Vagina (tissue), 2 donors: ENCODE measurements around the gene FXN. TPM values are rescaled to one million over a fixed set of nuclear protein-coding genes. Genes with fewer than 3 reads are reported as not detected.
A peak's percentile ranks its signal among the peaks of the same experiment; 100 is the strongest.

ENCODE experiments used
- DNase-seq, 2 donors: peaks; one replicate each; pipeline ENCODE4 v3.0.0-alpha.2; 2017; ENCODE audit errors: extremely low spot score in 2 of 2
- H3K27ac ChIP-seq: fragments of 200-600 bp; sonication (generic); one replicate; pipeline ENCODE4 v1.5.1; 2019
- H3K27me3 ChIP-seq: fragments of 200-600 bp; sonication (generic); one replicate; pipeline ENCODE4 v1.5.1; 2019
- H3K36me3 ChIP-seq, 2 donors: fragments of 200-600 bp; sonication (generic); one replicate each; pipeline ENCODE4 v1.5.1; 2017 to 2019
- H3K4me1 ChIP-seq: fragments of 200-600 bp; sonication (generic); one replicate; pipeline ENCODE4 v1.5.1; 2019
- H3K4me3 ChIP-seq, 2 donors: fragments of 200-600 bp; sonication (generic); 1 replicate in 1 of 2; 2 replicates in 1 of 2; pipeline ENCODE4 v1.5.1; 2016 to 2019
- H3K9me3 ChIP-seq: fragments of 200-600 bp; sonication (generic); one replicate; pipeline ENCODE4 v1.5.1; 2019
- POLR2A ChIP-seq, 2 donors: fragments of 450-650 bp; IDR thresholded peaks; one replicate each; pipeline ENCODE4 v1.6.1; 2017; ENCODE audit warnings: antibody characterized with exemption in 2 of 2, mild to moderate bottlenecking in 2 of 2, moderate library complexity in 2 of 2
- POLR2AphosphoS5 ChIP-seq, 2 donors: sonication (generic); formaldehyde crosslinking; IDR thresholded peaks; one replicate each; pipeline ENCODE4 v1.9.0; 2017; ENCODE audit warnings: antibody characterized with exemption in 2 of 2, mild to moderate bottlenecking in 2 of 2, low read depth in 1 of 2; ENCODE audit not compliant: insufficient read depth in 1 of 2
- intact Hi-C: fragments of 100-400 bp; cut with DNase I; formaldehyde crosslinking; loops from one replicate; pipeline ENCODE4 v1.15.1; 2023
- total RNA-seq: library from RNA; depleted of rRNA; stranded (reverse); fragments of >200 nt; gene quantifications from one replicate; pipeline ENCODE4 v1.2.3, GENCODE V29; 2016
- TF ChIP-seq, protein P1 (sequence below), 3 experiments: fragments of 450-650 bp in 2 of 3; fragments of 200-600 bp in 1 of 3; sonication (generic) in 1 of 3; IDR thresholded peaks; one replicate each; pipeline ENCODE4 v1.5.1; 2017 to 2019; ENCODE audit warnings: antibody characterized with exemption in 3 of 3, mild to moderate bottlenecking in 2 of 3, moderate library complexity in 2 of 3

Gene FXN
- total RNA-seq, 1 donor from 2014 or later, result 11.8 TPM

DNA sequence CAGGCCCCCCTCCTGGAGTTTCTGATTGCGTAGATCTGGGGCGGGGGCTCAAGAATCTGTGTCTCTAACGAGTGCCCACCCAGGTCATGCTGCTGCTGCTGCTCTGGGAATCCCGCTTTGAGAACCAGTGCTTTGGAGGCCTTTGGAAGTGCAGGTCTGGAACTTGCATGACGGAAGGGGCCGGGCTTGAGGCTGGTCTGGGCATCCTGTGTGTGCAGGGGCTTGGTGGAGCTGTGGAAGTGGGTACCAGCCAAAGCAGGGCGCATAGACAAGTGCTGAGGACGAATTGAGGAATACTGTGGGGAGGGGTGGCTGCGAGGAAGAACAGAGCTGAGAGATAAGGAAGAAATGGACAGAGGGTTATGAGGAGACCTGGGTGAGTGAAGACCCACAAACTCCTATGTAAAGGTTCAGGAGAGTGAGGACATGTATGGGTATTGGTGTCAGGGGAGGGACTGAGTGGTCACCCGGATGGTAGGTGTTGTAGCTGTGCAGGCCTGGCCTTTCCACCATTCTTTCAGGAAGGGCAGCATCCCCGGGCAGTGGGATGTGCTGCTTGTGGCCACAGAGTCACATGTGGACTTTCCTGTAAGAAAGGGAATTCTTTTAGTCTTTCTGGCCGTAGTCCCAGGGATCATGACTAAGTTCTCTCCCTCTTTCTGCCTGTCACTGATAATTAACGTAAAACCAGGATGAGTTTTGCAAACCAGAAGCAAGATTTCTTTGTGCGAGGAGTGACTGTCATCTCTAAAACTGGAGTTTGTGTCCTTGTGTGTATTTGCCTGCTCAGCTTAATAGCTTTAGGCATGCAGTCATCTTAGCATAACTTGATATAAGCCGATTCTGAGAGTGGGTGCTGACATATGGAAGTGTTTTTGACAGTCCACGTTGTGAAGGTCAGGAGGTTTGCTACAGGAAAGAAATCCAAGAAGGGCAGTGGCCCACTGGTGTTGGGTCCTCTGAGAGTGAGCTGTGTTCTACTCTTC is 95.2 kb downstream of the FXN start:
- TF ChIP-seq POLR2A (IDR thresholded peaks at IDR 0.05), result no peak
- TF ChIP-seq POLR2AphosphoS5 (IDR thresholded peaks at IDR 0.05; ENCODE audit: insufficient read depth in 1 of 2, low read depth in 1 of 2), result no peak
- TF ChIP-seq, protein P1, sequence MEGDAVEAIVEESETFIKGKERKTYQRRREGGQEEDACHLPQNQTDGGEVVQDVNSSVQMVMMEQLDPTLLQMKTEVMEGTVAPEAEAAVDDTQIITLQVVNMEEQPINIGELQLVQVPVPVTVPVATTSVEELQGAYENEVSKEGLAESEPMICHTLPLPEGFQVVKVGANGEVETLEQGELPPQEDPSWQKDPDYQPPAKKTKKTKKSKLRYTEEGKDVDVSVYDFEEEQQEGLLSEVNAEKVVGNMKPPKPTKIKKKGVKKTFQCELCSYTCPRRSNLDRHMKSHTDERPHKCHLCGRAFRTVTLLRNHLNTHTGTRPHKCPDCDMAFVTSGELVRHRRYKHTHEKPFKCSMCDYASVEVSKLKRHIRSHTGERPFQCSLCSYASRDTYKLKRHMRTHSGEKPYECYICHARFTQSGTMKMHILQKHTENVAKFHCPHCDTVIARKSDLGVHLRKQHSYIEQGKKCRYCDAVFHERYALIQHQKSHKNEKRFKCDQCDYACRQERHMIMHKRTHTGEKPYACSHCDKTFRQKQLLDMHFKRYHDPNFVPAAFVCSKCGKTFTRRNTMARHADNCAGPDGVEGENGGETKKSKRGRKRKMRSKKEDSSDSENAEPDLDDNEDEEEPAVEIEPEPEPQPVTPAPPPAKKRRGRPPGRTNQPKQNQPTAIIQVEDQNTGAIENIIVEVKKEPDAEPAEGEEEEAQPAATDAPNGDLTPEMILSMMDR (IDR thresholded peaks at IDR 0.05), result no peak
- H3K4me1 ChIP-seq, result peaks cover 18% of the 10 kb centered on the region
- H3K36me3 ChIP-seq, result no peaks in the 10 kb centered on the region
- H3K9me3 ChIP-seq, result no peaks in the 10 kb centered on the region
- DNase-seq, result peak in 1 of 2 donors; percentile 74
- H3K4me3 ChIP-seq, result no peak overlapping the region
- intact Hi-C loops, result loop anchor here (5.0 kb wide), 1 partner anchor 42 kb away; the partner anchor contains the start of gene TJP2
- H3K27ac ChIP-seq, result peak overlapping the region; percentile 20
- no peaks in the 10 kb centered on the region for H3K27me3 ChIP-seq

DNA sequence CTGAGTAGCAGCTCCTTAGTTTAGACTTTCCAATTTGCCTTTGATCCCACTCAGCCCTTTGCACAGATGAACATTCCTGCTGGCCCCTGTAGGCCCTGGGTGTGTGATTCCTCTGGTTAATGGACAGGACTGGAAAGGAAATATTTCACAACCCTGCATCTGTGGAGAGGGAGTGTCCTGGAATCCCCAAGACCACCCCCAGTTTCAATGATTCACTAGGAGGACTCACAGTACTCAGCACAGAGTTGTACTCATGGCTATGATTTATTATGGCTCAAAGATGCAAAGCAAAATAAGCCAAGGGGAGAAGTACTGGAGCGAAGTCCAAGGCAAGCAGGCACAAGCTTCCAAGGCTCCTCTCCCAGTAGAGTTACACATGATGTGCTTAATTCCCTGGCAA is 96.1 kb downstream of the FXN start:
- intact Hi-C loops, result loop anchor here (5.0 kb wide), 1 partner anchor 41 kb away; the partner anchor contains the start of gene TJP2
- Histone ChIP-seq H3K27me3 (no peaks in the 10 kb centered on the region), H3K36me3 (no peaks in the 10 kb centered on the region), H3K9me3 (no peaks in the 10 kb centered on the region), H3K4me3 (no peak overlapping the region), H3K4me1 (peaks cover 18% of the 10 kb centered on the region), H3K27ac (peak overlapping the region; percentile 20)
- TF ChIP-seq, protein P1 (IDR thresholded peaks at IDR 0.05), result no peak
- TF ChIP-seq POLR2AphosphoS5 (IDR thresholded peaks at IDR 0.05; ENCODE audit: insufficient read depth in 1 of 2, low read depth in 1 of 2), result peak in 1 of 2 donors; percentile 82
- no peak for TF ChIP-seq POLR2A (IDR thresholded peaks at IDR 0.05)
- peak in 1 of 2 donors; percentile 61 for DNase-seq

DNA sequence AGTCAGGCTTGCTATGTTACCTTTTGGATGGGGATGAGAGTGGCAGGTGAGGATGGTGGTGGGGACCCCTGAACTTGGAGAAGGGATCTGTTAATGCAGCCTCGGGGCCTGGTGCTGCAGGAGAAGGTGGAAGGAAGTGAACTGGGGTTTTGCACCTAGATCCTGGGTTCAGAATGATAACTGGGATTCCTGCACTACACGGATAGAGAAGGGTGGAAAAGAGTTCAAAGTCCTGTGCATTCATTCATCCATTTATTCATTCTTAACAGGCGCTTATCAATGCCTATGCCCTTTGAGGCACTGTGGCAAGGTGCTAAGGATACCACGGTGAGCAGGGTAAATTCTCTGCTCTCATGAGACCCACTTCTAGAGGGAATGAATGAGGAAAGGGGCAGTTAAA is 96.8 kb downstream of the FXN start:
- TF ChIP-seq POLR2AphosphoS5 (IDR thresholded peaks at IDR 0.05; ENCODE audit: insufficient read depth in 1 of 2, low read depth in 1 of 2) (no peak), POLR2A (IDR thresholded peaks at IDR 0.05) (no peak)
- TF ChIP-seq, protein P1 (IDR thresholded peaks at IDR 0.05), result no peak
- no peaks in the 10 kb centered on the region for H3K9me3 ChIP-seq
- no peak for DNase-seq
- intact Hi-C loops, result loop anchor here (5.0 kb wide), 1 partner anchor 40 kb away; the partner anchor contains the start of gene TJP2
- peaks cover 18% of the 10 kb centered on the region for H3K4me1 ChIP-seq
- H3K27ac ChIP-seq, result no peak overlapping the region
- H3K4me3 ChIP-seq, result no peak overlapping the region
- H3K36me3 ChIP-seq, result no peaks in the 10 kb centered on the region
- no peaks in the 10 kb centered on the region for H3K27me3 ChIP-seq

DNA sequence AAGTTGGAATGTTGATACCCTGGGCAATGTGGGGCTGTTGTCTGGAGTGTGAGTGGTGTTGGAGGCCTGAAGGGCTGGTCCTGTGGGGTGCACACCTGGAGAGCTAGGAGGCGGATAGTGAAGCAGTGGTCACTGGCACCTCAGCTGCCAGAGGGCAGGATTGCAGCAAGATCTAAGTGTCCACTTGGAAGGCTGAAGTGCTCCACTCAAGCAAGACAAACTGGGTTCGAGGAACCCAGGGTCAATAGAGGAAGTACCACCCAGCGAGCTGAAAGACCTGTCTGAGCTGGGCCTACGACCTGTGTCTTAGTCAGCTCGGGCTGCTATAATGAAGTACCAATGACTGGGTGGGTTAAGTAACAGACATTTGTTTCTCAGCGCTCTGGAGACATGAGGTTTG is 98.9 kb downstream of the FXN start:
- intact Hi-C loops, result loop anchor here (5.0 kb wide), 1 partner anchor 38 kb away; the partner anchor contains the start of gene TJP2
- DNase-seq, result peak in 1 of 2 donors; percentile 34
- H3K9me3 ChIP-seq, result no peaks in the 10 kb centered on the region
- H3K4me1 ChIP-seq, result peaks cover 18% of the 10 kb centered on the region
- H3K4me3 ChIP-seq, result no peak overlapping the region
- no peaks in the 10 kb centered on the region for H3K36me3 ChIP-seq
- TF ChIP-seq POLR2AphosphoS5 (IDR thresholded peaks at IDR 0.05; ENCODE audit: insufficient read depth in 1 of 2, low read depth in 1 of 2) (no peak), POLR2A (IDR thresholded peaks at IDR 0.05) (no peak)
- TF ChIP-seq, protein P1 (IDR thresholded peaks at IDR 0.05), result no peak
- no peak overlapping the region for H3K27ac ChIP-seq
- no peaks in the 10 kb centered on the region for H3K27me3 ChIP-seq
